ENCODE data around the gene MRPL52. TPM values are rescaled to one million over a fixed set of nuclear protein-coding genes. Genes with fewer than 3 reads are reported as not detected.
"Not testable (repeated sequence)": the region's sequence is repeated elsewhere in the genome, so short reads cannot be mapped to it uniquely, and the experiment has no call there.

Gene MRPL52
- total and polyA plus RNA-seq, 12 donors = 90.1 to 300 (median 113) TPM

DNA sequence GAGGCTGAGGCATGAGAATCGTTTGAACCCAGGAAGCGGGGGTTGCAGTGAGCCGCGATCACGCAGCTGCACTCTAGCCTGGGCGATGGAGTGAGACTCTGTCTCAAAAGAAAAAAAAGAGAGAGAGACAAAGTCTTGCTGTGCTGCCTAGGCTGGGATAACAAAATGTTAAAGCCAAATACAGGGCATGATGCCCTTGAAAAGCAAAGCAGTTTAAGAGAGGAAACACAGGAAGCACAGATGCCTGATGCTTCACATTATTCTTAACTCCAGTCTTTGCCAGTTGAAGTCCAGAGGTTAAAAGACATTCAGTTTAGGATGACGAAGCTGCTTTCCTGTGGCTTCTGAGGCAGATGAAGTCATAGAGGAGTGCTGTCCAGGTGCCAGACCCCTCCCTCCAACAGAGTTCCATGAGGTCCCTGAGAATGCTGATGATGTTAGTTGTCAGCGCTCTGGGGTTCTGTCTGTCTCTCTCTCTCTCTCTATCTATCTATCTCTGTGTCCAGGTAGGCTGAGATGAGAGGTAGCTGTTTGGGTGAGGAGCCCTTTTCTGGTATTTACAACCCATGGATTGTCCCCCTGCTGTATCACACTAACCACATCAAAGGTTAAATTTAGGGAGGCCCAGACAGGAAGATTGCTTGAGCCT, 4.9 kb upstream of the MRPL52 start:
- Histone ChIP-seq H3K9me3 (no peaks in the 10 kb centered on the region), H3K4me3 (no peak overlapping the region), H3K27me3 (no peaks in the 10 kb centered on the region), H3K27ac (peak overlapping the region in 1 of 10 donors; percentile 64), H3K36me3 (no peaks in the 10 kb centered on the region), H3K4me1 (peaks cover 3 to 44% (median 20%) of the 10 kb centered on the region in 9 donors)
- no peak for DNase-seq
- 55 to 56% methylated on average over 8 of the region's 8 CpGs for WGBS, 2 donors
- TF ChIP-seq, protein P1, sequence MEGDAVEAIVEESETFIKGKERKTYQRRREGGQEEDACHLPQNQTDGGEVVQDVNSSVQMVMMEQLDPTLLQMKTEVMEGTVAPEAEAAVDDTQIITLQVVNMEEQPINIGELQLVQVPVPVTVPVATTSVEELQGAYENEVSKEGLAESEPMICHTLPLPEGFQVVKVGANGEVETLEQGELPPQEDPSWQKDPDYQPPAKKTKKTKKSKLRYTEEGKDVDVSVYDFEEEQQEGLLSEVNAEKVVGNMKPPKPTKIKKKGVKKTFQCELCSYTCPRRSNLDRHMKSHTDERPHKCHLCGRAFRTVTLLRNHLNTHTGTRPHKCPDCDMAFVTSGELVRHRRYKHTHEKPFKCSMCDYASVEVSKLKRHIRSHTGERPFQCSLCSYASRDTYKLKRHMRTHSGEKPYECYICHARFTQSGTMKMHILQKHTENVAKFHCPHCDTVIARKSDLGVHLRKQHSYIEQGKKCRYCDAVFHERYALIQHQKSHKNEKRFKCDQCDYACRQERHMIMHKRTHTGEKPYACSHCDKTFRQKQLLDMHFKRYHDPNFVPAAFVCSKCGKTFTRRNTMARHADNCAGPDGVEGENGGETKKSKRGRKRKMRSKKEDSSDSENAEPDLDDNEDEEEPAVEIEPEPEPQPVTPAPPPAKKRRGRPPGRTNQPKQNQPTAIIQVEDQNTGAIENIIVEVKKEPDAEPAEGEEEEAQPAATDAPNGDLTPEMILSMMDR (IDR thresholded peaks at IDR 0.05) = no peak
- intact Hi-C loops (cut with DNase I) = loop anchor here in 7 of 10 donors (5.0 to 10.0 kb wide), 7 partner anchors 32 to 430 kb away; partner anchors contain the start of genes OXA1L (in 1 of the 7) and RBM23 (in 1 of the 7)
- no peak for ATAC-seq

DNA sequence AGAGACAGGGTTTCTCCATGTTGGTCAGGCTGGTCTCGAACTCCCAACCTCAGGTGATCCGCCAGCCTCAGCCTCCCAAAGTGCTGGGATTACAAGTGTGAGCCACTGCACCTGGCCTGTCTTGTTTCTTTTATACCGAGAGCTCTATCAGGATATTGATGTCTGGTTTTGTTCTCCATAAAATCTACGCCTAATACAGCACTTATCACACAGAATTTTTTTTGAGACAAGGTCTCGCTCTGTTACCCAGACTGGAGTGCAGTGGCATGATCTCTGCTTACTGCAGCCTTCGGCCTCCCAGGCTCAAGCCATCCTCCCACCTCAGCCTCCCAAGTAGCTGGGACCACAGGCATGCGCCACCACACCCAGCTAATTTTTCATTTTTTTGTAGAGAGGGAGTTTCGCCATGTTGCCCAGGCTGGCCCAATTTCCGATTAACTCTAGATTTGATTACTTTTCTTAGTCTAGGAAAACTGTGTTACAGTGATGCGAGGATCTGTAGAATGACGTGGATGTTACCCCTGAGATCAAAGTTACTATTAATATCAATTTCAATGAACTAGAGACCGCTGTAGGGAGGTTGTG, 519 bp upstream of the MRPL52 start:
- intact Hi-C loops (cut with DNase I) = loop anchor here in 3 of 10 donors (1.0 to 10.0 kb wide), 4 partner anchors 8 to 434 kb away; partner anchors contain the start of gene RBM23 (in 1 of the 3)
- DNase-seq = not testable (repeated sequence)

DNA sequence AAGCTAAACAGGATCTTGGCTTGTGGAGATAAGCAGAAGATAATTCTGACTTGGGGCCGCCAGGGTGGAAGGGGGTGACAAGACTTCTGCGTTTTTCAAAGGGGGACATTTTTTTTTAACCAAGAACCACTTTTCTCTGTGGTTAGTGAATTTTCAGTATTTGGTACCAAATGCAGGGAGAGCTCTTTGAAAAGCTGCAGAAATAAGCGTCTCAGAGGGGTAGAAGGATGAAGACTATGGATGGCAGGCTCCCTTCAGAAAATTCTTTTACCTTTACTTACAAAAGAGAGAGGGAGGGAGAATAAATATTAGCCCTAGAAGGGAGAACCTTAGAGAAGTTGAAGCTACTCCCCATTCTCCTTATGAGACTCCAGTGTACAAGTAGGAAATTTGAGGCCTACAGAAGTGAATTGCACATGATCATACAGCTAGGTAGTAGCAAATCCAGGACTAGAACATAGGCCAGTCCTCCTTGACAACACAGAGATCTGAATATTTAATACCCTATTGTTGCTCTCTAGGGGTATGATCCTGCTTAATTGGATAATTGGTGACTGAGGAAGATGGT, 840 bp downstream of the MRPL52 start:
- 23 to 24% methylated on average over 3 of the region's 3 CpGs for WGBS, 2 donors
- DNase-seq (no peak), ATAC-seq (no peak)
- Histone ChIP-seq H3K27me3 (no peaks in the 10 kb centered on the region), H3K4me3 (peak overlapping the region in 9 of 10 donors; percentile 63 to 94 (median 82)), H3K9me3 (no peaks in the 10 kb centered on the region), H3K4me1 (peaks cover 0 to 16% (median 10%) of the 10 kb centered on the region in 9 donors), H3K27ac (peak overlapping the region in 5 of 10 donors; percentile 78 to 92 (median 81)), H3K36me3 (peaks cover 0 to 38% (median 0%) of the 10 kb centered on the region in 9 donors)
- intact Hi-C loops (cut with DNase I) = no loop called here
- TF ChIP-seq, protein P1 (IDR thresholded peaks at IDR 0.05) = no peak

More for the DNA sequence above, 519 bp upstream of the MRPL52 start:
- Histone ChIP-seq H3K27ac (peak overlapping the region in 9 of 10 donors; percentile 78 to 92 (median 84)), H3K4me1 (peaks cover 0 to 24% (median 13%) of the 10 kb centered on the region in 9 donors), H3K36me3 (peaks cover 0 to 28% (median 0%) of the 10 kb centered on the region in 9 donors), H3K4me3 (peak overlapping the region; percentile 63 to 94 (median 82))
- ATAC-seq = peak in 1 of 8 donors; percentile 8
- 77 to 81% methylated on average over 12 of the region's 12 CpGs for WGBS, 2 donors
- H3K27me3 ChIP-seq, H3K9me3 ChIP-seq: not testable (repeated sequence)

DNA sequence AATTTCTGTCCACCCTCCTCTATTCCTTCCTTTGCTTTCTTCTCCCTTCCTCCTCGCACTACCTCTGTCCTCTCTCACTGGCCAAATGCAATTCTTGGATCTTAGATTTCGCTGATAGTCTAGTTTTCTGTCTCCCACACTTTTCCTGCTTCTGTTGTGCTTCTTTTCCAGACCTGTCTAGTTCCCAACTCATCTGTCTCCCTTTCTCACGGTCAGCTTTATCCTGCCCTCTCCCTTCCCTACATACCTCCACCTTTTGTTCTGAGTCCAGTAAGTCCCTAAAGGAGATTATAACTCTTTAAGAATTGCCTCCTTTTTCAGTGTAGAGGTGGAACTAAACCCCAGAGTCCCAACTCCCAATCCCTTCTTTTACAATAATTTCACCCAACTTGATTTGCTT, 5.8 kb downstream of the MRPL52 start:
- no peaks in the 10 kb centered on the region for H3K9me3 ChIP-seq
- peaks cover 0 to 9% (median 0%) of the 10 kb centered on the region in 7 donors for H3K27me3 ChIP-seq
- peaks cover 7 to 44% (median 34%) of the 10 kb centered on the region in 9 donors for H3K4me1 ChIP-seq
- no peak overlapping the region for H3K4me3 ChIP-seq
- ATAC-seq = no peak
- TF ChIP-seq, protein P1 (IDR thresholded peaks at IDR 0.05) = no peak
- H3K36me3 ChIP-seq = peaks cover 0 to 43% (median 0%) of the 10 kb centered on the region in 9 donors
- H3K27ac ChIP-seq = peak overlapping the region in 6 of 10 donors; percentile 91 to 97 (median 94)
- no peak for DNase-seq
- WGBS, 2 donors = 71 to 79% methylated on average over 3 of the region's 3 CpGs
- intact Hi-C loops (cut with DNase I) = no loop called here
